ENCODE measurements around the gene FBXO36. TPM values are rescaled to one million over a fixed set of nuclear protein-coding genes. Genes with fewer than 3 reads are reported as not detected.

FBXO36 gene
- polyA plus RNA-seq, 1 experiment: 2.4 TPM

DNA sequence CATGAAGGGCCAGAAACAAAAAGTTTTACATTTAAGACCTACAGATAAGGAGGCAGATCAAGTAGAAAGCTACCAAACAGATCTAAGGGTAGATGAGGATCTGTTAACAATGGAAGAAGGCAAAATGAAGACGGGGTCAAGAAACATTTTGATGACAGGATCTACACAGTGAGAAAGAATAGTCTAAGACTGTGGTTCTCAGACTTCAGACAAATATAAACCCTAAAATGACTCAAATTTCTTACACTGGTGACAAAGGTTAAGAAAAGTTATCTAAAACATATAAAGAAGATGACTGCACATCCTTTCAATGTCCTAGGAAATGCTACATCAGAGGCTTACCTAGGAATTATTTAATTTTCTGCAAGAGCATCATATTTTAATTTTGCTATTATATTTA is 34.9 kb upstream of the FBXO36 start:
- CTCF ChIA-PET: interaction anchor here (0.8 to 1.9 kb wide), 2 partner anchors 86 to 89 kb away, joined by 3 to 5 read pairs; no protein-coding TSS in a partner anchor
- no peaks in the 10 kb centered on the region for H3K27me3 ChIP-seq (ENCODE audit: control insufficient read depth, insufficient read depth, low read length)

DNA sequence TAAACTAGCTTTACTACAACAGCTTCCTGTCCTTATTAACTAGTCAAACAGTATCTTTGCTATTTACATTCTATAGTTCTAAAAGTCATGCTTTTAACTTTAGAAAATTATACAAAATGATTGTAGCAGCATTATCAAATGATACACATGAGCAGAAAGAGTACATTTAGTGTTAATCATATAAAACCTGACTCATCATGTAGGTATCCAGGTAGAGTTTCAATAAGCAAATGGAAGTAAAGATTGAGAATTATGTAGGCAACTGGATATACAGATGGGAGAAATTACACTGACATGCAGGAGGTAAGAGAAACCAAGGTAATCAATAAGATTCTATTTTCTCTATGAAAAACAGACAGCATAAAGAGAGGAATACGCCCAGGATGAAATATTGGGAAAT is 34.3 kb upstream of the FBXO36 start:
- Histone ChIP-seq H3K36me3 (ENCODE audit: control insufficient read depth, insufficient read depth, low read length) (no peaks in the 10 kb centered on the region), H3K27me3 (ENCODE audit: control insufficient read depth, insufficient read depth, low read length) (no peaks in the 10 kb centered on the region), H3K4me3 (ENCODE audit: low read depth, low read length) (no peak overlapping the region)
- ChIA-PET POLR2A (no interaction called here), CTCF (interaction anchor here (1.9 kb wide), 1 partner anchor 87 kb away, joined by 5 read pairs; no protein-coding TSS in a partner anchor)
- no peak for DNase-seq (ENCODE audit: low read depth)
- TF ChIP-seq, protein P1, sequence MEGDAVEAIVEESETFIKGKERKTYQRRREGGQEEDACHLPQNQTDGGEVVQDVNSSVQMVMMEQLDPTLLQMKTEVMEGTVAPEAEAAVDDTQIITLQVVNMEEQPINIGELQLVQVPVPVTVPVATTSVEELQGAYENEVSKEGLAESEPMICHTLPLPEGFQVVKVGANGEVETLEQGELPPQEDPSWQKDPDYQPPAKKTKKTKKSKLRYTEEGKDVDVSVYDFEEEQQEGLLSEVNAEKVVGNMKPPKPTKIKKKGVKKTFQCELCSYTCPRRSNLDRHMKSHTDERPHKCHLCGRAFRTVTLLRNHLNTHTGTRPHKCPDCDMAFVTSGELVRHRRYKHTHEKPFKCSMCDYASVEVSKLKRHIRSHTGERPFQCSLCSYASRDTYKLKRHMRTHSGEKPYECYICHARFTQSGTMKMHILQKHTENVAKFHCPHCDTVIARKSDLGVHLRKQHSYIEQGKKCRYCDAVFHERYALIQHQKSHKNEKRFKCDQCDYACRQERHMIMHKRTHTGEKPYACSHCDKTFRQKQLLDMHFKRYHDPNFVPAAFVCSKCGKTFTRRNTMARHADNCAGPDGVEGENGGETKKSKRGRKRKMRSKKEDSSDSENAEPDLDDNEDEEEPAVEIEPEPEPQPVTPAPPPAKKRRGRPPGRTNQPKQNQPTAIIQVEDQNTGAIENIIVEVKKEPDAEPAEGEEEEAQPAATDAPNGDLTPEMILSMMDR (IDR thresholded peaks at IDR 0.05; ENCODE audit: insufficient read depth, low read depth, low read length): no peak

More for the DNA sequence above, 34.9 kb upstream of the FBXO36 start:
- H3K36me3 ChIP-seq (ENCODE audit: control insufficient read depth, insufficient read depth, low read length): no peaks in the 10 kb centered on the region
- no peak for DNase-seq (ENCODE audit: low read depth)
- no peak overlapping the region for H3K4me3 ChIP-seq (ENCODE audit: low read depth, low read length)
- TF ChIP-seq, protein P1 (IDR thresholded peaks at IDR 0.05; ENCODE audit: insufficient read depth, low read depth, low read length): no peak
- POLR2A ChIA-PET: no interaction called here

DNA sequence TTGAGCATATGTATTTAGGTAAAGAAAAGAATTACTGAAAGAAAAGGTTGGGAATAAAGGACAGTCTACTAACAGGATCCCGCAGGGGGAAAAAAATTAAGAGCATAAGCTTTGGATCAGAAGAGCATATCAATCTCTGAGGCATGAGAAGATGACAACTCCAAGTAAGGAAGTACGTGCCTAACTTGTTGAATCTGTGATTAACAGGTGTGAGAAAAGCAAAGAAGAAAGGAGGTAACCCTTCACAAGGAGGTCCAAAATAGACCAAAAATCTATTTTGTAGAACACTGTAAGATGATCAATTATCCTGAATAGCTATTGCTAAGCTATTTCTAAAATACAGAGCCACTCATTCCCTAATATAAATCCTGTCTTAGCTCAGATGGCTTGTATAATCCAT is 33.3 kb upstream of the FBXO36 start:
- Histone ChIP-seq H3K27me3 (ENCODE audit: control insufficient read depth, insufficient read depth, low read length) (no peaks in the 10 kb centered on the region), H3K36me3 (ENCODE audit: control insufficient read depth, insufficient read depth, low read length) (no peaks in the 10 kb centered on the region), H3K4me3 (ENCODE audit: low read depth, low read length) (no peak overlapping the region)
- DNase-seq (ENCODE audit: low read depth): no peak
- TF ChIP-seq, protein P1 (IDR thresholded peaks at IDR 0.05; ENCODE audit: insufficient read depth, low read depth, low read length): no peak
- ChIA-PET POLR2A (no interaction called here), CTCF (interaction anchor here (1.9 kb wide), 1 partner anchor 88 kb away, joined by 5 read pairs; no protein-coding TSS in a partner anchor)

DNA sequence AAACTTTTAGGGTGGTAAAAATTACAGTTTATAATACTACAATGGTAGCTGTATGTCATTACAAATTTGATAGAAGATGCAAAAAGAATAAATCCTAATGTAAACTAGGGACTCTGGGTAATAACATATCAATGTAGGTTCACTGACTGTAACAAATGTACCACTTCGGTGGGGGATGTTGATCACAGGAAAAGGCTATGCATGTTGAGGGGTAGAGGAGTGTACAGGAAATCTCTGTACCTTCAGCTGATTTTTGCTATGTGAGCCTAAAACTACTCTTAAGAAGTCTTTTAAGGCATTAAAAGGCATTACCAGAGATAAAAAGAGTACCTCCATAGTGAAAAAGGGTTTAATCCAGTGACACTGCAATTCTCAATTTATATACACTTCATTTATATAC is 25.4 kb upstream of the FBXO36 start:
- TF ChIP-seq, protein P1 (IDR thresholded peaks at IDR 0.05; ENCODE audit: insufficient read depth, low read depth, low read length): no peak
- no peak for DNase-seq (ENCODE audit: low read depth)
- no peaks in the 10 kb centered on the region for H3K27me3 ChIP-seq (ENCODE audit: control insufficient read depth, insufficient read depth, low read length)
- H3K4me3 ChIP-seq (ENCODE audit: low read depth, low read length): no peak overlapping the region
- CTCF ChIA-PET: interaction anchor here (1.2 kb wide), 1 partner anchor 11 kb away, joined by 3 read pairs; no protein-coding TSS in a partner anchor
- POLR2A ChIA-PET: no interaction called here
- H3K36me3 ChIP-seq (ENCODE audit: control insufficient read depth, insufficient read depth, low read length): no peaks in the 10 kb centered on the region

DNA sequence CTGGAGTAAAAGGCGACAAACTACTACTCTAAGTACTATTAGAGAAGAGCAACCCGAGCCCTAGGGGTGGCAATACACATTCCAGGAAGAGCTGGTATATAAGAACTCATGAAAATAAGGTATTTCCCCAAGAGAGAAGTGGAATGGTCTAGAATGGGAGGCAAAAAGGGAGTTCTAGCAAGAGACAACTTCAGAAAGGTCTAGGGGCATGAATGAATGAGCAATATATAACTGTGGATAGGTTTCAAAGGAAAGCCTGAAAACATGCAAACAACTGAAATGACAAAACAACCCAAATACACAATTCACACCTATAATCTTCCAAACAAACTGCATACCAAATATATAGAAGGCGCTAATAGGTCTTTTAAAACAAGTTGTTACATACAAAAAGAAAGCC is 22.7 kb upstream of the FBXO36 start:
- CTCF ChIA-PET: no interaction called here
- POLR2A ChIA-PET: no interaction called here
- Histone ChIP-seq H3K4me3 (ENCODE audit: low read depth, low read length) (no peak overlapping the region), H3K27me3 (ENCODE audit: control insufficient read depth, insufficient read depth, low read length) (no peaks in the 10 kb centered on the region), H3K36me3 (ENCODE audit: control insufficient read depth, insufficient read depth, low read length) (peaks cover 3% of the 10 kb centered on the region)
- TF ChIP-seq, protein P1 (IDR thresholded peaks at IDR 0.05; ENCODE audit: insufficient read depth, low read depth, low read length): no peak
- no peak for DNase-seq (ENCODE audit: low read depth)

All from BJ (cell line).